Erythroblast (primary cell): ENCODE measurements around the gene ABCA13.

ENCODE experiments used
- GATA1 ChIP-seq: IDR thresholded peaks from 2 replicates; pipeline ENCODE4 v1.6.1; 2011; ENCODE audit warnings: low read depth, mild to moderate bottlenecking, control low read depth, low read length, moderate library complexity
- POLR2A ChIP-seq: IDR thresholded peaks from 2 replicates; pipeline ENCODE4 v1.6.1; 2011; ENCODE audit warnings: mild to moderate bottlenecking, low read length

- TF ChIP-seq POLR2A (no peak), GATA1 (no peak)
These were observed 138.5 kb downstream of the ABCA13 start for GRCh38 chr7:48309720-48310119.
